Stomach smooth muscle (tissue), 2 donors: Measurements from ENCODE around the gene FAM210B.
"Not testable (repeated sequence)": the region's sequence is repeated elsewhere in the genome, so short reads cannot be mapped to it uniquely, and the experiment has no call there.

Experiments
- H3K27ac ChIP-seq: one replicate; pipeline ENCODE4 v1.7.0; 2013; ENCODE audit warnings: mild to moderate bottlenecking, low read length, inconsistent platforms
- H3K27me3 ChIP-seq, 2 donors: one replicate each; pipeline ENCODE4 v1.7.0; 2013; ENCODE audit warnings: low read length in 2 of 2; ENCODE audit not compliant: insufficient read depth in 2 of 2, control insufficient read depth in 1 of 2
- H3K36me3 ChIP-seq, 2 donors: one replicate each; pipeline ENCODE4 v1.7.0; 2013; ENCODE audit warnings: low read length in 2 of 2; ENCODE audit not compliant: control insufficient read depth in 2 of 2, insufficient read depth in 2 of 2
- H3K4me1 ChIP-seq: one replicate; pipeline ENCODE4 v1.7.0; 2013; ENCODE audit warnings: low read length; ENCODE audit not compliant: control insufficient read depth, insufficient read depth
- H3K4me3 ChIP-seq, 2 donors: one replicate each; pipeline ENCODE4 v1.7.0; 2013; ENCODE audit warnings: low read length in 2 of 2
- H3K9ac ChIP-seq, 2 donors: one replicate each; pipeline ENCODE4 v1.7.0; 2013; ENCODE audit warnings: low read length in 2 of 2, mild to moderate bottlenecking in 1 of 2
- H3K9me3 ChIP-seq, 2 donors: one replicate each; pipeline ENCODE4 v1.7.0; 2013; ENCODE audit warnings: low read length in 2 of 2; ENCODE audit not compliant: control insufficient read depth in 2 of 2
- donor health status: healthy.
- donor health status: Pancreatic carcinoma.

The FAM210B gene

GRCh38 chr20:56358600-56359211 lies at the start of gene FAM210B:
Gene FAM210B, plus strand, starts transcription at chr20:56358974. Its CDS starts 32 bp downstream, at chr20:56359006.
- Histone ChIP-seq H3K4me1 (peaks cover 18% of the 10 kb centered on the region), H3K9me3 (no peaks in the 10 kb centered on the region), H3K27ac (peak within 1 kb of the TSS; percentile 62), H3K27me3 (no peaks in the 10 kb centered on the region), H3K4me3 (peak within 1 kb of the TSS; percentile 79 to 92), H3K9ac (peak within 1 kb of the TSS; percentile 78 to 80), H3K36me3 (peaks cover 2 to 5% of the 10 kb centered on the region in 2 donors)

GRCh38 chr20:56316051-56316450 lies 42.7 kb upstream of the FAM210B start:
- Histone ChIP-seq H3K4me1 (no peaks in the 10 kb centered on the region), H3K9ac (no peak overlapping the region), H3K27ac (no peak overlapping the region), H3K27me3 (no peaks in the 10 kb centered on the region), H3K9me3 (no peaks in the 10 kb centered on the region), H3K36me3 (no peaks in the 10 kb centered on the region), H3K4me3 (no peak overlapping the region)

GRCh38 chr20:56316483-56316882 lies 42.3 kb upstream of the FAM210B start:
- Histone ChIP-seq H3K4me3 (no peak overlapping the region), H3K27ac (no peak overlapping the region), H3K9ac (no peak overlapping the region)

GRCh38 chr20:56322681-56323080 lies 36.1 kb upstream of the FAM210B start:
- Histone ChIP-seq H3K9ac (no peak overlapping the region), H3K4me1 (no peaks in the 10 kb centered on the region), H3K27ac (no peak overlapping the region), H3K27me3 (peaks cover 3 to 5% of the 10 kb centered on the region in 2 donors), H3K9me3 (no peaks in the 10 kb centered on the region), H3K4me3 (no peak overlapping the region), H3K36me3 (no peaks in the 10 kb centered on the region)

More at GRCh38 chr20:56316483-56316882, 42.3 kb upstream of the FAM210B start:
- no peaks in the 10 kb centered on the region for H3K4me1 ChIP-seq
- H3K9me3 ChIP-seq, result no peaks in the 10 kb centered on the region
- H3K27me3 ChIP-seq, result no peaks in the 10 kb centered on the region
- H3K36me3 ChIP-seq, result no peaks in the 10 kb centered on the region

- H3K9me3 ChIP-seq, result no peaks in the 10 kb centered on the region
- H3K36me3 ChIP-seq, result no peaks in the 10 kb centered on the region
- H3K27me3 ChIP-seq, result peaks cover 3 to 5% of the 10 kb centered on the region in 2 donors
- no peak overlapping the region for H3K27ac ChIP-seq
- no peak overlapping the region for H3K4me3 ChIP-seq
- H3K4me1 ChIP-seq, result no peaks in the 10 kb centered on the region
- H3K9ac ChIP-seq, result no peak overlapping the region
Observed at GRCh38 chr20:56323206-56323605, 35.6 kb upstream of the FAM210B start.

- Histone ChIP-seq H3K4me3 (no peak overlapping the region), H3K27me3 (peaks cover 3 to 5% of the 10 kb centered on the region in 2 donors), H3K9ac (no peak overlapping the region), H3K9me3 (no peaks in the 10 kb centered on the region), H3K4me1 (no peaks in the 10 kb centered on the region), H3K36me3 (no peaks in the 10 kb centered on the region), H3K27ac (no peak overlapping the region)
Observed at GRCh38 chr20:56323656-56324055, 35.1 kb upstream of the FAM210B start.

GRCh38 chr20:56324806-56325205 lies 34.0 kb upstream of the FAM210B start:
- Histone ChIP-seq H3K36me3 (no peaks in the 10 kb centered on the region), H3K27me3 (peaks cover 3 to 5% of the 10 kb centered on the region in 2 donors), H3K4me3 (no peak overlapping the region), H3K9ac (no peak overlapping the region), H3K4me1 (no peaks in the 10 kb centered on the region), H3K27ac (no peak overlapping the region), H3K9me3 (no peaks in the 10 kb centered on the region)

GRCh38 chr20:56328861-56329260 lies 29.9 kb upstream of the FAM210B start:
- Histone ChIP-seq H3K9ac (no peak overlapping the region), H3K9me3 (no peaks in the 10 kb centered on the region), H3K27me3 (peaks cover under 1 to 5% of the 10 kb centered on the region in 2 donors), H3K36me3 (no peaks in the 10 kb centered on the region), H3K4me3 (no peak overlapping the region), H3K27ac (no peak overlapping the region), H3K4me1 (no peaks in the 10 kb centered on the region)

GRCh38 chr20:56336709-56337108 lies 22.1 kb upstream of the FAM210B start:
- H3K27me3 ChIP-seq, H3K27ac ChIP-seq, H3K9ac ChIP-seq: not testable (repeated sequence)

GRCh38 chr20:56342783-56343182 lies 16.0 kb upstream of the FAM210B start:
- H3K4me3 ChIP-seq, result no peak overlapping the region
- no peak overlapping the region for H3K27ac ChIP-seq
- no peaks in the 10 kb centered on the region for H3K9me3 ChIP-seq
- no peaks in the 10 kb centered on the region for H3K36me3 ChIP-seq
- peaks cover 15 to 21% of the 10 kb centered on the region in 2 donors for H3K27me3 ChIP-seq
- no peak overlapping the region for H3K9ac ChIP-seq
- no peaks in the 10 kb centered on the region for H3K4me1 ChIP-seq

More at GRCh38 chr20:56336709-56337108, 22.1 kb upstream of the FAM210B start:
- H3K9me3 ChIP-seq, H3K4me3 ChIP-seq, H3K4me1 ChIP-seq, H3K36me3 ChIP-seq: not testable (repeated sequence)

- H3K27me3 ChIP-seq, result peaks cover 15 to 21% of the 10 kb centered on the region in 2 donors
- no peaks in the 10 kb centered on the region for H3K36me3 ChIP-seq
- H3K9ac ChIP-seq, result no peak overlapping the region
- no peaks in the 10 kb centered on the region for H3K9me3 ChIP-seq
- H3K27ac ChIP-seq, result no peak overlapping the region
- H3K4me1 ChIP-seq, result no peaks in the 10 kb centered on the region
- H3K4me3 ChIP-seq, result no peak overlapping the region
Observed at GRCh38 chr20:56343861-56344381, 14.9 kb upstream of the FAM210B start.
